HCT116 (cell line): ENCODE data around the gene ABCC11. TPM values are rescaled to one million over a fixed set of nuclear protein-coding genes. Genes with fewer than 3 reads are reported as not detected.

Source experiments
- ATAC-seq: fragments of 200-7000 bp; cut with Tn5 transposase; 2 replicates; pipeline ENCODE4 v1.9.1; 2020; ENCODE audit warnings: mild to moderate bottlenecking, moderate library complexity
- BruUV-seq: library from RNA; stranded (reverse); fragments of 400-500 nt; replicated peaks from 2 replicates; lab custom pipeline; 2021; lab: Mats Ljungman, UMichigan
- CTCF ChIA-PET: fragments of 300-600 bp; sonication (Branson Sonifier 250); formaldehyde crosslinking; loops from one replicate; lab custom pipeline; 2021; ENCODE audit warnings: antibody characterized with exemption; lab: Charles Lee
- POLR2A ChIA-PET: fragments of 300-600, 350-600 bp; sonication (Branson Sonifier 250); formaldehyde crosslinking; loops from one replicate; lab custom pipeline; 2021; ENCODE audit warnings: antibody characterized with exemption; lab: Charles Lee
- RAD21 ChIA-PET, 2 experiments: fragments of 300-600 bp; sonication (Branson Sonifier 250); formaldehyde crosslinking; loops; one replicate each; lab custom pipeline; 2023; ENCODE audit warnings: low total read pairs in 2 of 2; ENCODE audit not compliant: uncharacterized antibody in 2 of 2, unreplicated experiment in 2 of 2, low non-redundant PET in 1 of 2; lab: Charles Lee
- DNase-seq: peaks from one replicate; pipeline ENCODE4 v3.0.0-alpha.2; 2010; ENCODE audit warnings: low read depth, low spot score
- H2AFZ ChIP-seq: fragments of 200-600 bp; shearing (Covaris generic), sonication (generic); 2 replicates; pipeline ENCODE4 v1.6.1; 2017; ENCODE audit warnings: low read depth, mixed run types, mixed read lengths, antibody characterized with exemption, low read length; ENCODE audit not compliant: poor library complexity, severe bottlenecking
- H3K27ac ChIP-seq: 2 replicates; pipeline ENCODE4 v1.5.1; 2012; ENCODE audit warnings: low read depth, low read length
- H3K27me3 ChIP-seq: fragments of 200-600 bp; sonication (generic); 2 replicates; pipeline ENCODE4 v1.6.1; 2016; ENCODE audit warnings: mixed run types, low read length, mixed read lengths; ENCODE audit not compliant: insufficient read depth
- H3K36me3 ChIP-seq, 2 experiments: fragments of 200-500 bp in 1 of 2; fragments of 200-600 bp in 1 of 2; sonication (Bioruptor generic) in 1 of 2; sonication (generic) in 1 of 2; 2 replicates each; pipeline versions ENCODE4 v1.5.1 to v1.6.1; 2014 to 2016; ENCODE audit warnings: low read length in 2 of 2, inconsistent platforms in 1 of 2, mixed read lengths in 1 of 2, mixed run types in 1 of 2; ENCODE audit not compliant: insufficient read depth in 2 of 2, control insufficient read depth in 1 of 2
- H3K4me1 ChIP-seq, 2 experiments: fragments of 200-600 bp in 1 of 2; sonication (generic) in 1 of 2; 2 replicates each; pipeline versions ENCODE4 v1.5.1 to v1.6.1; 2012 to 2017; ENCODE audit warnings: low read length in 2 of 2, inconsistent platforms in 1 of 2, mild to moderate bottlenecking in 1 of 2, mixed read lengths in 1 of 2, mixed run types in 1 of 2, moderate library complexity in 1 of 2; ENCODE audit not compliant: insufficient read depth in 2 of 2, control insufficient read depth in 1 of 2
- H3K4me2 ChIP-seq: fragments of 200-600 bp; sonication (generic); 2 replicates; pipeline ENCODE4 v1.6.1; 2017; ENCODE audit warnings: mixed run types, low read length, mixed read lengths
- H3K4me3 ChIP-seq, 2 experiments: fragments of 200-600 bp in 1 of 2; sonication (generic) in 1 of 2; replicated peaks in 1 of 2; 2 replicates each; pipeline ENCODE4 v1.5.1; 2011 to 2016; ENCODE audit warnings: low read length in 2 of 2, control low read depth in 1 of 2, low read depth in 1 of 2, mild to moderate bottlenecking in 1 of 2, mixed read lengths in 1 of 2, mixed run types in 1 of 2
- H3K79me2 ChIP-seq: fragments of 200-600 bp; sonication (generic); 2 replicates; pipeline ENCODE4 v1.6.1; 2017; ENCODE audit warnings: mild to moderate bottlenecking, mixed run types, low read length, moderate library complexity, mixed read lengths; ENCODE audit not compliant: insufficient read depth
- H3K9ac ChIP-seq: fragments of 200-600 bp; sonication (generic); 2 replicates; pipeline ENCODE4 v1.6.1; 2016; ENCODE audit warnings: low read length, mixed read lengths
- H3K9me2 ChIP-seq: fragments of 200-600 bp; sonication (generic), shearing (Covaris generic); 2 replicates; pipeline ENCODE4 v1.6.1; 2017; ENCODE audit warnings: mixed run types, mild to moderate bottlenecking, moderate library complexity; ENCODE audit not compliant: insufficient read depth
- H3K9me3 ChIP-seq, 2 experiments: fragments of 200-500 bp in 1 of 2; fragments of 200-600 bp in 1 of 2; sonication (Bioruptor generic) in 1 of 2; sonication (generic) in 1 of 2; 2 replicates each; pipeline ENCODE4 v1.6.1; 2014 to 2017; ENCODE audit warnings: low read length in 2 of 2, mixed read lengths in 2 of 2, inconsistent platforms in 1 of 2, low read depth in 1 of 2, mild to moderate bottlenecking in 1 of 2, mixed run types in 1 of 2, moderate library complexity in 1 of 2; ENCODE audit not compliant: control insufficient read depth in 1 of 2, insufficient read depth in 1 of 2
- H4K20me1 ChIP-seq: fragments of 200-600 bp; sonication (generic), shearing (Covaris generic); 2 replicates; pipeline ENCODE4 v1.6.1; 2017; ENCODE audit warnings: mixed run types, mild to moderate bottlenecking, moderate library complexity; ENCODE audit not compliant: insufficient read depth
- CEBPB ChIP-seq: IDR thresholded peaks from 2 replicates; pipeline ENCODE4 v1.6.1; 2012; ENCODE audit warnings: low read depth
- EGR1 ChIP-seq: IDR thresholded peaks from 2 replicates; pipeline ENCODE4 v1.6.1; 2012; ENCODE audit warnings: low read depth
- EZH2phosphoT487 ChIP-seq: fragments of 200-600 bp; IDR thresholded peaks from 2 replicates; pipeline ENCODE4 v1.6.1; 2018; ENCODE audit warnings: antibody characterized with exemption, borderline replicate concordance
- JUND ChIP-seq: IDR thresholded peaks from 2 replicates; pipeline ENCODE4 v1.6.1; 2012
- RAD21 ChIP-seq: IDR thresholded peaks from 2 replicates; pipeline ENCODE4 v1.6.1; 2012; ENCODE audit warnings: low read depth, mild to moderate bottlenecking
- SIN3A ChIP-seq: IDR thresholded peaks from 2 replicates; pipeline ENCODE4 v1.6.1; 2012; ENCODE audit warnings: low read depth
- SRF ChIP-seq: IDR thresholded peaks from 2 replicates; pipeline ENCODE4 v1.6.1; 2012; ENCODE audit warnings: low read depth
- TCF7L2 ChIP-seq: IDR thresholded peaks from 2 replicates; pipeline ENCODE4 v1.7.0; 2011; ENCODE audit warnings: borderline replicate concordance, inconsistent platforms; ENCODE audit not compliant: insufficient read depth, insufficient read length; ENCODE audit errors: extremely low read depth
- YY1 ChIP-seq: IDR thresholded peaks from 2 replicates; pipeline ENCODE4 v1.6.1; 2011; ENCODE audit warnings: low read length, low read depth, moderate library complexity, mild to moderate bottlenecking; ENCODE audit not compliant: insufficient replicate concordance; ENCODE audit errors: extremely low read depth
- ZFX ChIP-seq: fragments of 450-650 bp; IDR thresholded peaks from 2 replicates; pipeline ENCODE4 v1.6.1; 2017
- intact Hi-C: fragments of 100-400 bp; cut with micrococcal nuclease; formaldehyde crosslinking; loops from 2 replicates; pipeline ENCODE4 v1.10.0; 2022
- total RNA-seq: library from RNA; stranded (reverse); gene quantifications from one replicate; pipeline ENCODE4 v1.2.1, GENCODE V29; 2021; ENCODE audit not compliant: unreplicated experiment
- TF ChIP-seq, protein P1 (sequence below): IDR thresholded peaks from 2 replicates; pipeline ENCODE4 v1.6.1; 2012
- TF ChIP-seq, protein P2 (sequence below), 3 experiments: fragments of 200-600 bp in 1 of 3; sonication (generic) in 1 of 3; IDR thresholded peaks in 2 of 3; conservative IDR thresholded peaks in 1 of 3; 2 replicates each; pipeline ENCODE4 v1.5.1; 2012 to 2017; ENCODE audit warnings: low read depth in 2 of 3, low read length in 2 of 3, antibody characterized with exemption in 1 of 3, borderline replicate concordance in 1 of 3, control low read depth in 1 of 3, mild to moderate bottlenecking in 1 of 3, mixed read lengths in 1 of 3, mixed run types in 1 of 3, moderate library complexity in 1 of 3; ENCODE audit not compliant: insufficient read depth in 1 of 3
- TF ChIP-seq, protein P3 (sequence below): IDR thresholded peaks from 2 replicates; pipeline ENCODE4 v1.6.1; 2012
- TF ChIP-seq, protein P4 (sequence below): IDR thresholded peaks from 2 replicates; pipeline ENCODE4 v1.6.1; 2011; ENCODE audit warnings: mild to moderate bottlenecking, low read length, moderate library complexity; ENCODE audit not compliant: insufficient replicate concordance; ENCODE audit errors: extremely low read depth

ABCC11 gene
- total RNA-seq, 1 experiment from 2014 or later = 0.54 TPM

DNA sequence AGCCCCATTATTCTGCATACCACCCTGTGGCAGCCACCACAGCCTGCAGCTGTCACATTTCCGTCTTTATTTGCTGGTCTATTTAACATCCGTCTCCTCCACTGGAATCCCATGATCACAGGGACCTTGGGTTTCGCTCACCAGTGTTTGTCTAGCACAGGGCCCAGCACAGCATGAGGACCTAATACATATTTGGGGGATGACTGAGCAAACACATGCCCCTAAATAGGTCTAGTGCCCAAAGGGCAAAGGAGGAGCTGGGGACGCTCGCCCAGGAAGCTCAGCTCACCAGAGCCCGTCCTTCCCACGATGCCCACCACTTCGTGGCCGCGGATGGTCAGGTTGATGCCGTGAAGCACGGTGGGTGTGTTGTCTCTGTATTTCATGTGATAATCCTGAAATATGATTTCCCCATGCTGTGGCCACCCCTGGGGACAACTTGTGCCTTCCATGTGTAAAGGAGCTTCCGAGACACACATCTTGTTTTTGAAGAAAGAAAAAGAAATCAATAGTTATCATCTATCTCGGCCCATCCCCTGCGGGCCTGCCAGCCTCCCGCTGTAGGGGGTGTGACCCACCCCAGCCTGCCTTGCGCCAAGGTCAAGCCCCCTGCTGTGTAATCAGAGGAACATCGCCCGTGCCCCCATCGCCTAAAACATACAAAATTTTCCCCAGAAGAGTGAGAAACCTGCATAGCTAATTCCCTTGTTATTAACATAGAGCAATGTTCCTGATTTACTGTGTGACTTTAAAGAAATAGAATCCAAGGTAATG is 70.5 kb downstream of the ABCC11 start:
- ATAC-seq (no peak), DNase-seq (no peak)
- RAD21 ChIA-PET = no interaction called here
- Histone ChIP-seq H3K27me3 (no peaks in the 10 kb centered on the region), H3K9me2 (no peaks in the 10 kb centered on the region), H3K4me2 (no peak overlapping the region), H2AFZ (no peak overlapping the region), H3K36me3 (no peaks in the 10 kb centered on the region), H4K20me1 (no peaks in the 10 kb centered on the region), H3K9ac (no peak overlapping the region), H3K27ac (no peak overlapping the region), H3K4me1 (peaks cover 0 to 3% of the 10 kb centered on the region in 2 experiments; a peak in 1 of 4 replicates), H3K79me2 (no peaks in the 10 kb centered on the region), H3K9me3 (no peaks in the 10 kb centered on the region), H3K4me3 (no peak overlapping the region)
- no peak for TF ChIP-seq CEBPB
- TF ChIP-seq, protein P1, sequence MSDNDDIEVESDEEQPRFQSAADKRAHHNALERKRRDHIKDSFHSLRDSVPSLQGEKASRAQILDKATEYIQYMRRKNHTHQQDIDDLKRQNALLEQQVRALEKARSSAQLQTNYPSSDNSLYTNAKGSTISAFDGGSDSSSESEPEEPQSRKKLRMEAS = no peak
- TF ChIP-seq EGR1 = no peak
- TF ChIP-seq SIN3A = no peak
- intact Hi-C loops = no loop called here
- no TSS peak for BruUV-seq
- POLR2A ChIA-PET = no interaction called here
- CTCF ChIA-PET = interaction anchor here (0.6 to 1.0 kb wide), 2 partner anchors 446 to 1139 kb away, joined by 3 to 4 read pairs; no protein-coding TSS in a partner anchor

DNA sequence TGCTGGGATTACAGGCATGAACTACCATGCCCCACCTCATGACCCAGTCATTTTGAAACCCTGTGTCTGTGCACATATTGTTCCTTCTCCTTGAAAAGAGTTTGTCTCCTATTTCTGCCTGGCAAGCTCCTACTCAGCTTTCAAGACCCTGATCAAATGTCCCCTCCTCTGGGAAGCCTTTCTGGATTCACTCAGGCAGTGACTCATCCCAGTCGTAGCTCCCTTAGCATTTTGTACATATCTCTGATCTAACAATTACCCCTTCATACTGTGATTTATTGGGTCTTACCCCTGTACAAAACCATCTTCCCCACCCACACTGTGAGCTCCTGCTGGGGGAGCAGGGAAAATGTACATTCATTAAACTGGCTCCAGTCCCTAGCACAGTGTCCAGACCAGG is 73.5 kb downstream of the ABCC11 start:
- Histone ChIP-seq H4K20me1 (no peaks in the 10 kb centered on the region), H2AFZ (no peak overlapping the region), H3K4me2 (no peak overlapping the region), H3K36me3 (no peaks in the 10 kb centered on the region), H3K79me2 (no peaks in the 10 kb centered on the region), H3K4me3 (no peak overlapping the region), H3K9ac (no peak overlapping the region), H3K4me1 (peaks cover 0 to 3% of the 10 kb centered on the region in 2 experiments; a peak in 1 of 4 replicates), H3K27ac (no peak overlapping the region), H3K9me3 (no peaks in the 10 kb centered on the region), H3K9me2 (no peaks in the 10 kb centered on the region), H3K27me3 (no peaks in the 10 kb centered on the region)
- DNase-seq (no peak), ATAC-seq (peak; percentile 27; the same call in 1 of the 2 replicates)
- ChIA-PET POLR2A (no interaction called here), CTCF (interaction anchor here (1.3 kb wide), 1 partner anchor 58 kb away, joined by 3 read pairs; no protein-coding TSS in a partner anchor), RAD21 (no interaction called here)
- intact Hi-C loops = no loop called here
- BruUV-seq = no TSS peak
- TF ChIP-seq TCF7L2 = no peak
- no peak for TF ChIP-seq CEBPB
- TF ChIP-seq, protein P2, sequence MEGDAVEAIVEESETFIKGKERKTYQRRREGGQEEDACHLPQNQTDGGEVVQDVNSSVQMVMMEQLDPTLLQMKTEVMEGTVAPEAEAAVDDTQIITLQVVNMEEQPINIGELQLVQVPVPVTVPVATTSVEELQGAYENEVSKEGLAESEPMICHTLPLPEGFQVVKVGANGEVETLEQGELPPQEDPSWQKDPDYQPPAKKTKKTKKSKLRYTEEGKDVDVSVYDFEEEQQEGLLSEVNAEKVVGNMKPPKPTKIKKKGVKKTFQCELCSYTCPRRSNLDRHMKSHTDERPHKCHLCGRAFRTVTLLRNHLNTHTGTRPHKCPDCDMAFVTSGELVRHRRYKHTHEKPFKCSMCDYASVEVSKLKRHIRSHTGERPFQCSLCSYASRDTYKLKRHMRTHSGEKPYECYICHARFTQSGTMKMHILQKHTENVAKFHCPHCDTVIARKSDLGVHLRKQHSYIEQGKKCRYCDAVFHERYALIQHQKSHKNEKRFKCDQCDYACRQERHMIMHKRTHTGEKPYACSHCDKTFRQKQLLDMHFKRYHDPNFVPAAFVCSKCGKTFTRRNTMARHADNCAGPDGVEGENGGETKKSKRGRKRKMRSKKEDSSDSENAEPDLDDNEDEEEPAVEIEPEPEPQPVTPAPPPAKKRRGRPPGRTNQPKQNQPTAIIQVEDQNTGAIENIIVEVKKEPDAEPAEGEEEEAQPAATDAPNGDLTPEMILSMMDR (IDR thresholded peaks at IDR 0.05 in 2 of 3, conservative IDR thresholded peaks at IDR 0.05 in 1 of 3; ENCODE audit: borderline replicate concordance in 1 of 3, insufficient read depth in 1 of 3, low read depth in 2 of 3, low read length in 2 of 3) = no peak
- TF ChIP-seq YY1 = no peak
- TF ChIP-seq, protein P1 = no peak
- TF ChIP-seq, protein P3, sequence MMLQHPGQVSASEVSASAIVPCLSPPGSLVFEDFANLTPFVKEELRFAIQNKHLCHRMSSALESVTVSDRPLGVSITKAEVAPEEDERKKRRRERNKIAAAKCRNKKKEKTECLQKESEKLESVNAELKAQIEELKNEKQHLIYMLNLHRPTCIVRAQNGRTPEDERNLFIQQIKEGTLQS = no peak
- TF ChIP-seq RAD21 = no peak
- TF ChIP-seq EGR1 = no peak
- TF ChIP-seq, protein P4, sequence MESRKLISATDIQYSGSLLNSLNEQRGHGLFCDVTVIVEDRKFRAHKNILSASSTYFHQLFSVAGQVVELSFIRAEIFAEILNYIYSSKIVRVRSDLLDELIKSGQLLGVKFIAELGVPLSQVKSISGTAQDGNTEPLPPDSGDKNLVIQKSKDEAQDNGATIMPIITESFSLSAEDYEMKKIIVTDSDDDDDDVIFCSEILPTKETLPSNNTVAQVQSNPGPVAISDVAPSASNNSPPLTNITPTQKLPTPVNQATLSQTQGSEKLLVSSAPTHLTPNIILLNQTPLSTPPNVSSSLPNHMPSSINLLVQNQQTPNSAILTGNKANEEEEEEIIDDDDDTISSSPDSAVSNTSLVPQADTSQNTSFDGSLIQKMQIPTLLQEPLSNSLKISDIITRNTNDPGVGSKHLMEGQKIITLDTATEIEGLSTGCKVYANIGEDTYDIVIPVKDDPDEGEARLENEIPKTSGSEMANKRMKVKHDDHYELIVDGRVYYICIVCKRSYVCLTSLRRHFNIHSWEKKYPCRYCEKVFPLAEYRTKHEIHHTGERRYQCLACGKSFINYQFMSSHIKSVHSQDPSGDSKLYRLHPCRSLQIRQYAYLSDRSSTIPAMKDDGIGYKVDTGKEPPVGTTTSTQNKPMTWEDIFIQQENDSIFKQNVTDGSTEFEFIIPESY = no peak
- no peak for TF ChIP-seq SRF
- TF ChIP-seq ZFX = no peak
- no peak for TF ChIP-seq EZH2phosphoT487
- no peak for TF ChIP-seq SIN3A
- no peak for TF ChIP-seq JUND
